Measurements from ENCODE around the gene SASH1. TPM values are rescaled to one million over a fixed set of nuclear protein-coding genes. Genes with fewer than 3 reads are reported as not detected.

SASH1 gene
- total RNA-seq, 1 experiment from 2014 or later = 9.8 TPM

DNA sequence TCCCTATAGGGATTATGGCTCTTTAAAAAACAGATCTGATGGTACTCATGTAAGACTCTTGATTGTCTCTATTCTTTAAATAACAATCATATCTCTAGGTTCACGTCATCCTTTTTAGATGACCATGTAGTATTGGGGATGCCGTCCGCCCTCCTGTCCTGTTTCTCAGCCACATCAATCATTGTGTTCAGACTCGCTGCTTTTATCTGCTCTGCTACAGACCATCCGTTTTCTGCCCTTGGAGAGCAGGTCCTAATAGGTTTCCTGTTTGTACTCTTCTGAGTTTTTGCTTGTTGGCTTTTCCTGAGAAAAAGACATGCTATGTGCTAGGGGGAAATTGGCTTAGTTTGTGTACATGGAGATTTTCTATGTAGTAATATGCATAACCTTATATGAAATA, 76.8 kb downstream of the SASH1 start:
- Histone ChIP-seq H3K9ac (ENCODE audit: low read length) (no peak overlapping the region), H3K9me3 (ENCODE audit: low read length) (no peaks in the 10 kb centered on the region), H3K9me2 (replicated peaks; ENCODE audit: low read length) (no peaks in the 10 kb centered on the region), H2AFZ (ENCODE audit: low read length) (no peak overlapping the region), H3K4me1 (ENCODE audit: insufficient read depth, low read length) (peaks cover 11% of the 10 kb centered on the region; the same call in 1 of the 2 replicates), H3K4me2 (ENCODE audit: low read length) (no peak overlapping the region), H3K79me2 (ENCODE audit: low read length) (no peaks in the 10 kb centered on the region), H3F3A (ENCODE audit: low read length, unreplicated experiment) (no peaks in the 10 kb centered on the region), H4K20me1 (ENCODE audit: low read length) (no peaks in the 10 kb centered on the region), H3K36me3 (ENCODE audit: low read depth, low read length) (no peaks in the 10 kb centered on the region), H3K4me3 (ENCODE audit: low read length) (no peak overlapping the region), H3K27ac (ENCODE audit: low read length) (no peak overlapping the region), H3K27me3 (ENCODE audit: low read length) (no peaks in the 10 kb centered on the region)
- no TSS peak for BruUV-seq (replicated peaks)
- ATAC-seq (no peak), DNase-seq (no peak)
- TF ChIP-seq, protein P1, sequence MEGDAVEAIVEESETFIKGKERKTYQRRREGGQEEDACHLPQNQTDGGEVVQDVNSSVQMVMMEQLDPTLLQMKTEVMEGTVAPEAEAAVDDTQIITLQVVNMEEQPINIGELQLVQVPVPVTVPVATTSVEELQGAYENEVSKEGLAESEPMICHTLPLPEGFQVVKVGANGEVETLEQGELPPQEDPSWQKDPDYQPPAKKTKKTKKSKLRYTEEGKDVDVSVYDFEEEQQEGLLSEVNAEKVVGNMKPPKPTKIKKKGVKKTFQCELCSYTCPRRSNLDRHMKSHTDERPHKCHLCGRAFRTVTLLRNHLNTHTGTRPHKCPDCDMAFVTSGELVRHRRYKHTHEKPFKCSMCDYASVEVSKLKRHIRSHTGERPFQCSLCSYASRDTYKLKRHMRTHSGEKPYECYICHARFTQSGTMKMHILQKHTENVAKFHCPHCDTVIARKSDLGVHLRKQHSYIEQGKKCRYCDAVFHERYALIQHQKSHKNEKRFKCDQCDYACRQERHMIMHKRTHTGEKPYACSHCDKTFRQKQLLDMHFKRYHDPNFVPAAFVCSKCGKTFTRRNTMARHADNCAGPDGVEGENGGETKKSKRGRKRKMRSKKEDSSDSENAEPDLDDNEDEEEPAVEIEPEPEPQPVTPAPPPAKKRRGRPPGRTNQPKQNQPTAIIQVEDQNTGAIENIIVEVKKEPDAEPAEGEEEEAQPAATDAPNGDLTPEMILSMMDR (conservative IDR thresholded peaks at IDR 0.05; ENCODE audit: low read depth, low read length) = no peak
- TF ChIP-seq EZH2phosphoT487 (IDR thresholded peaks at IDR 0.05; ENCODE audit: borderline replicate concordance, low read length) = no peak
- no peak for TF ChIP-seq EZH2 (IDR thresholded peaks at IDR 0.05; ENCODE audit: low read length, unreplicated experiment)
- ChIA-PET POLR2A (ENCODE audit: unreplicated experiment) (no interaction called here), CTCF (no interaction called here)
- intact Hi-C loops (cut with micrococcal nuclease) = no loop called here

DNA sequence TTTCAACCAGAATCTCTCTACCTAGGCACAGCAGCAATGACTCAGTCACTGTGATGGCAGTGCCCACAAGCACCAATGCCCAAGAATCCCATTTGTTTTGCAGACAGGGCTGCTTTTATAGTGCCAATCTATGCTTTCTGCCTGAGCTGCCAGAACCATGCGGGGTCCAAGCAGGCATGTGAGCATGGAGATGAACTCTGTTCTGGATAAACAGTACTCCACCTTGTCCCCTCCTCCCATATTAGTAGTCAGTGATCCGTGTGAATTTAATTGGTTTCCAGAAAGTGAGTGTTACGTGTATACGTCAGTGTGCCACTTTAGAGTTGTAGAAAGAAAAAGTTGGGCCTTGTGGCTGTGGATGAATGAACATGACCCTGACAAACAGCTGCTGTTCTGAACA, 79.4 kb downstream of the SASH1 start:
- Histone ChIP-seq H3K9me2 (replicated peaks; ENCODE audit: low read length) (no peaks in the 10 kb centered on the region), H3K4me1 (ENCODE audit: insufficient read depth, low read length) (no peaks in the 10 kb centered on the region), H3K4me3 (ENCODE audit: low read length) (no peak overlapping the region), H3K9me3 (ENCODE audit: low read length) (no peaks in the 10 kb centered on the region), H3K79me2 (ENCODE audit: low read length) (no peaks in the 10 kb centered on the region), H3K9ac (ENCODE audit: low read length) (no peak overlapping the region), H4K20me1 (ENCODE audit: low read length) (no peaks in the 10 kb centered on the region), H3F3A (ENCODE audit: low read length, unreplicated experiment) (no peaks in the 10 kb centered on the region), H3K27ac (ENCODE audit: low read length) (no peak overlapping the region), H3K4me2 (ENCODE audit: low read length) (no peak overlapping the region), H2AFZ (ENCODE audit: low read length) (no peak overlapping the region), H3K36me3 (ENCODE audit: low read depth, low read length) (no peaks in the 10 kb centered on the region), H3K27me3 (ENCODE audit: low read length) (no peaks in the 10 kb centered on the region)
- ATAC-seq (no peak), DNase-seq (no peak)
- ChIA-PET POLR2A (ENCODE audit: unreplicated experiment) (no interaction called here), CTCF (no interaction called here)
- BruUV-seq (replicated peaks) = no TSS peak
- no peak for TF ChIP-seq EZH2phosphoT487 (IDR thresholded peaks at IDR 0.05; ENCODE audit: borderline replicate concordance, low read length)
- TF ChIP-seq, protein P1 (conservative IDR thresholded peaks at IDR 0.05; ENCODE audit: low read depth, low read length) = no peak
- TF ChIP-seq EZH2 (IDR thresholded peaks at IDR 0.05; ENCODE audit: low read length, unreplicated experiment) = no peak
- intact Hi-C loops (cut with micrococcal nuclease) = no loop called here

DNA sequence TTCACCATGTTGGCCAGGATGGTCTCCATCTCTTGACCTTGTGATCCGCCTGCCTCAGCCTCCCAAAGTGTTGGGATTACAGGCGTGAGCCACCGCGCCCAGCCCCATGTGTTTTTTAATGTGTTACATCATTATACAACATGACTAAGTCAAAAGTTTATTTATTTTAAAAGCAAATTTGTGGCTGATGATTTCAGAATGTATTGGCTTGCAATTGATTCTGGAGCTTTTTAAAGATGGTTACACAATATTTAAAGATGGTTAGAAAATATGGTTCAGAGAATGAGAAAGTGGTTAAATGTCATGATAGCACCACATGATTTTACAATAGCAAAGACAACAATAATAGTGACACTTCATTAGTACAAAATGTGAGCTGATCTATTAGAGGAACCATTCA, 80.5 kb downstream of the SASH1 start:
- H3K36me3 ChIP-seq (ENCODE audit: low read depth, low read length) = no peaks in the 10 kb centered on the region
- no peak overlapping the region for H2AFZ ChIP-seq (ENCODE audit: low read length)
- H3K4me3 ChIP-seq (ENCODE audit: low read length) = no peak overlapping the region
- BruUV-seq (replicated peaks) = no TSS peak
- no peak overlapping the region for H3K9ac ChIP-seq (ENCODE audit: low read length)
- no peak for DNase-seq
- H3K27me3 ChIP-seq (ENCODE audit: low read length) = no peaks in the 10 kb centered on the region
- no peaks in the 10 kb centered on the region for H3K4me1 ChIP-seq (ENCODE audit: insufficient read depth, low read length)
- no peaks in the 10 kb centered on the region for H4K20me1 ChIP-seq (ENCODE audit: low read length)
- ChIA-PET CTCF (no interaction called here), POLR2A (ENCODE audit: unreplicated experiment) (no interaction called here)
- intact Hi-C loops (cut with micrococcal nuclease) = no loop called here
- no peak for ATAC-seq
- TF ChIP-seq EZH2 (IDR thresholded peaks at IDR 0.05; ENCODE audit: low read length, unreplicated experiment) (no peak), EZH2phosphoT487 (IDR thresholded peaks at IDR 0.05; ENCODE audit: borderline replicate concordance, low read length) (no peak)
- TF ChIP-seq, protein P1 (conservative IDR thresholded peaks at IDR 0.05; ENCODE audit: low read depth, low read length) = no peak
- no peaks in the 10 kb centered on the region for H3K9me3 ChIP-seq (ENCODE audit: low read length)
- no peaks in the 10 kb centered on the region for H3F3A ChIP-seq (ENCODE audit: low read length, unreplicated experiment)
- no peak overlapping the region for H3K27ac ChIP-seq (ENCODE audit: low read length)
- no peaks in the 10 kb centered on the region for H3K79me2 ChIP-seq (ENCODE audit: low read length)
- H3K4me2 ChIP-seq (ENCODE audit: low read length) = no peak overlapping the region
- H3K9me2 ChIP-seq (replicated peaks; ENCODE audit: low read length) = no peaks in the 10 kb centered on the region

Data from PC-3 (cell line).